ENCODE data around the gene YTHDC1. TPM values are rescaled to one million over a fixed set of nuclear protein-coding genes. Genes with fewer than 3 reads are reported as not detected.
"Not testable (repeated sequence)": the region's sequence is repeated elsewhere in the genome, so short reads cannot be mapped to it uniquely, and the experiment has no call there.

Gene YTHDC1
- total RNA-seq, 1 donor from 2014 or later = 127 TPM

DNA sequence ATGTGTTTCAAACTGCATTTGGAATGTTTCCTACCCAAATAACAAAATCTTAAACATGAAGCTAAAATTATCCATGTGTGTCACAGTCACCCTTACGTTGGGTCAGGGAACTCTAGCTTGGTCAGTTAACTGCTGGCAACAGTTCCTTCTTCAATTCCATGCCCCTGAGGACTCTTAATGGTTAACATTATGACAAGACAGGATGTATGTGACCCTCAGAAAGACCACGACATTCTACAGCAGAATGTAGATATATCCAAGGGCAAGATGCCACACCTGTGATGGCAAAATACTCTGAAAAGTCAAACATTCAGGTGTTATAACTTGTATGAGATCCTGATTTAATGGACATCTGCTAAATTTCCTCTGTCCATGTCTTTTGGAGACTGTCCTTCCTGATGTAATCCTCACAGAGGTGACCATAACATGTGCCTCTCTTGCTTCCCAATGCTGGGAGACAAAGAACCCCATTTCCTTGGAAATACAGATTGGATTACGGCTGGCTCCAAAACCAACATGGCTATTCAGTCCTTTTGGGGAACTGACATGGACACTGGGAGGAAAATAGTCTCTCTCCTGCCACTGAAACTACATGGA, 39.1 kb downstream of the YTHDC1 start:
- ATAC-seq (no peak), DNase-seq (ENCODE audit: low spot score) (no peak)
- intact Hi-C loops (cut with DNase I) = no loop called here

DNA sequence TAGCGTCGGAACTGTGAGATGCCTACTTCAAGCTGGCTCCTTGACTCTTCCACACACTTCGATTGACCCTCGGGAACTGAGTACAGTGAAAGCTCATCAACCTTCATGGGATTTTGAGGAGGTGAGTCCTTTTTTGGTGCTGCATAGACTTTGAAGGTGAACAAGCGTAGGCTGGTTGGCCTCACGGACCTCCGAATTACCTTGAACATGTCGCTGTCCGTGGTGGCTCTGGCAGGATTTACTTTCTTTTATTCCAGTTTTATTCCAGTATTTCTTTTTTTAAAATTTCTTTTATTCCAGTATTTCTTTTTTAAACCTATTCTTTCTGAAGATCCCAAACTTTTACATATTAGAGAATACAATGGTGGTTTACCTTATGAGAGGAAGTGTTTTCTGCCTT, 45.2 kb downstream of the YTHDC1 start:
- intact Hi-C loops (cut with DNase I) = no loop called here
- no peak for ATAC-seq
- no peak for DNase-seq (ENCODE audit: low spot score)

DNA sequence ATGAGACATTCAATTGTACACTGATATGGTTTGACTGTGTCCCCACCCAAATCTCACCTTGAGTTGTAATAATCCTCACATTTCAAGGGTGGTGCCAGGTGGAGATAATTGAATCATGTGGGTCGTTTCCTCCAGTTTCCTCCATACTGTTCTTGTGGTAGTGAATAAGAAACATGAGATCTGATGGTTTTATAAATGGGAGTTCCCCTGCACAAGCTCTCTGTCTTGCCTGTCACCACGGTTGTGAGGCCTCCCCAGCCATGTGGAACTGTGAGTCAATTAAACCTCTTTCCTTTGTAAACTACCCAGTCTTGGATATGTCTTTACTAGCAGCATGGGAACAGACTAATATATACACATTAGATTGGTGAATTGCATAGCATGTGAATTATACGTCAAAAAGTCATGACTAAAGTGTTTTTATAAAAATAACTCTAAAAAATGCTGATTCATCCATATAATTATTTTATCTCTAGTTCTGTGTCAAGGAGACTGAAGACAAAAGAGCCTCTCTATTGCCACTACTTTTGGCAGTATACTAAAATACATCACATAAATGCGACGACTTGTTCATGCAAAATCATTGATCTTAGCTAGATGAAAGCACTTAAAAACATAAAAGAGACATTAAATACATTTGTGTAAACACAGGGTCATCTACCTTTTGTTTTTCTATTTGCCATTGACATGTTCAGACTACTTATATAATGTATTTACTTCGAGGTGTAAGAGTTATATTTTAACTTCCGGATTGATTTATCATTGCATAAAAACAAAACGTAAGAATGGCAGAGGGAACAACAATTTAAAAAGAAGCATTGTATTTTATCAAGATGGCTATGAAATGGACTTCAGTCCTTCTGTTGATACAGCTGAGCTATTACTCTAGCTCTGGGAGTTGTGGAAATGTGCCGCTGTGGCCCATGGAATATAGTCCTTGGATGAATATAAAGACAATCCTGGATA, 50.1 kb downstream of the YTHDC1 start:
- no peak for DNase-seq (ENCODE audit: low spot score)
- intact Hi-C loops (cut with DNase I) = no loop called here
- peak; percentile 52 for ATAC-seq

DNA sequence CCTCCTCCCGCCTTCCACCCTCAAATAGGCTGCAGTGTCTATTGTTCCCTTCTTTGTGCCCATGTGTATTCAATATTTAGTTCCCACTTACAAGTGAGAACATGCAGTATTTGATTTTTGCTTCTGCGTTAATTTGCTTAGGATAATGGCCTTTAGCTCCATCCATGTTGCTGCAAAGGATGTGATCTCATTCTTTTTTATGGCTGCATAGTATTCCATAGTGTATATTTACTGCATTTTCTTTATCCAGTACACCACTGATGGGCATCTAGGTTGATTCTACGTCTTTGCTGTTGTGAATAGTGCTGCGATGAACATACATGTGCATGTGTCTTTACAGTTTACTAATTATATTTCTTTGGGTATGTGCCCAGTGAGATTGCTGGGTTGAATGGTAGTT, 52.8 kb downstream of the YTHDC1 start:
- ATAC-seq = no peak
- intact Hi-C loops (cut with DNase I) = no loop called here
- DNase-seq (ENCODE audit: low spot score) = no peak

DNA sequence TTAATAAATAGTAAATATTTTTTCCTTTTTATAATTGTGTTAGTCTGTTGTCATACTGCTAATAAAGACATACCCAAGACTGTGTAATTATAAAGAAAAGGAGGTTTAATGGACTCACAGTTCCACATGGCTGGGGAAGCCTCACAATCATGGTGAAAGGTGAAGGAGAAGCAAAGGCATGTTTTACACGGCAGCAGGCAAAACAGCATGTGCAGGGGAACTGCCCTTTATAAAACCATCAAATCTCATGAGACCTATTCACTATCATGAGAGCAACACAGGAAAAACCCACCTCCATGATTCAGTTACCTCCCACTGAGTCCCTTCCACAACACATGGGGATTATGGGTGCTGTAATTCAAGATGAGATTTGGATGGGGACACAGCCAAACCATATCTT, 58.6 kb downstream of the YTHDC1 start:
- intact Hi-C loops (cut with DNase I) = no loop called here
- no peak for DNase-seq (ENCODE audit: low spot score)
- ATAC-seq = no peak

DNA sequence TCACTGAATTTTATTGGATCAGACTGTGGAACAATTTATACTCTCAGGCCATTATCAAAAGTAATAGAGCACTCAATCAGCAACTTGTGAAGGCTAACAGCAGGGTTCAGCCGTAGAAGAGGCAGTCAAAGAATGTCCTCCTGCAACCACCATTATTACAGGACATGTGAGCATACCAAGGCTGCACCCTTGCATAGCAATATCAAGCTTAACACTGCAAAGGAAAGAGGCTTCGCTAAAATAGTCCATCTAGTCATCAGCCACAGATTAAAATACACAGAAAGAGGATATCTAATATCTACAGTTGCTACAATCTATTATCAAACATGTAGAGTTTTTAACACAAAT, 61.5 kb downstream of the YTHDC1 start:
- intact Hi-C loops (cut with DNase I) = no loop called here
- DNase-seq (ENCODE audit: low spot score) = no peak
- no peak for ATAC-seq

DNA sequence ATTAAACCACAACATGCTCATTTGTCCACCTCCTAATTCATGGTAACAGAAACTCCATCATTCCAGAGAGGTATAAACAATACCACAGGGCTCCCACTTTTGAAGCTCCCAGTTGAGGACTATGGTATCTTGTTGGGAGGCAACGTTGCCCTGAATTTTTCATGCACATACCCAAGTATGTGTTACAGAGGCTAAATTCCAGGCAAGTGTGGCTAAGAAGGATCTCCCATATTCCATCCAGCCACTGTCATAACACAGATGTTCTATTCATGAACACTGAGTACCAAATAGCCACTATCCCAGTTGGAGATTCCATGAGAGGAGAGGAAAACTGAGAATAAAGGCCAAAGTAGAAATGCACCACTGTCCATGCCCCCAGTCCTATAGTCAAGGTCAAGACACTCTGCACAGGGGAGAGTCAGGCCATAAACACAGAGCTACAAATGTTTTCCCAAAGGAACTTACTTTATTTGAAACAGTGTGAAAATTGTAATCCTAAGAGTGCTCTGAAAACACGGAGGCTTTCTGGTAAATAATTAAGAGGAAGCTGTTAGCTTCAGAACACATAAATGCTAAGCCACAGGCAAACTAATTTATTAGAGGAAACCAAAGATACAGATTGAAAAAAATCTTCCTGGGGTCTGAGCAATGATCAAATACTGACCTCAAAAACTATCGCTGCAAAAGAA, 62.0 kb downstream of the YTHDC1 start:
- intact Hi-C loops (cut with DNase I) = no loop called here
- ATAC-seq (no peak), DNase-seq (ENCODE audit: low spot score) (no peak)

DNA sequence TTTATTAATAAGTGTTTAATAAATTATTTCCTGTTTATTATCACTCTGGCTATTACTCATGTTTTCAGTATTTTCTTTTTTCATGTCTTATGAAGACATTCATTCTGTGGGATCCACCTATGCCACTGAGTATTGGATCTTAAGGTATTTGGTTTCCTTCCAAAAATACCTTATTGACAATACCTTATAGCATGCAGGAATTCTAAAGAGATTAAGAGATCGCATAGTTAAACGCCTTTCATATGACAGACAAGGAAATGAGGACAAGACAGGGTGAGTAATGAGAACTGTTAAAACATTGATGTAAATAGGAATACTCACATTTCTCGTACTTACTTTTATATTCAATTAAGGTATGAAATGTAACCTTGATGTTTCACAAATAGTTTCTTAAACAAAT, 66.2 kb downstream of the YTHDC1 start:
- ATAC-seq (no peak), DNase-seq (ENCODE audit: low spot score) (no peak)
- intact Hi-C loops (cut with DNase I) = no loop called here

DNA sequence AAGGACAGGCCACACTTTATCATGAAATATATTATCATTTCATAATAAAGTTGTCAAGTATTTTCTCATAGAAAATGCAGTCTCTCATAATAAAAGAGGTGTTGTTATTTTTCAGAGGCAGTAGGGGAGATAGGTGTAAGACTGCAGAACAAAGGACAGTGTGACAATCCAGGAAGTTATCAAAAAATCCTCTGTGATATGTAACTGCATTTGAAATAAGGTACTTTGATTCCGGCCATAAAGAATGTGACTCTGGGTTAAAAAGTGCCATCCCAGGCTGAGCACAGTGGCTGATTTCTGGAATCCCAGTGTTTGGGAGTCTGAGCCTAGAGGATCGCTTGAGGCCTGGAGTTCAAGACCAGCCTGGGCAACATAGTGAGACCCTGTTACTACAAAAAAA, 66.8 kb downstream of the YTHDC1 start:
- intact Hi-C loops (cut with DNase I) = no loop called here
- DNase-seq (ENCODE audit: low spot score) = no peak
- ATAC-seq = no peak

DNA sequence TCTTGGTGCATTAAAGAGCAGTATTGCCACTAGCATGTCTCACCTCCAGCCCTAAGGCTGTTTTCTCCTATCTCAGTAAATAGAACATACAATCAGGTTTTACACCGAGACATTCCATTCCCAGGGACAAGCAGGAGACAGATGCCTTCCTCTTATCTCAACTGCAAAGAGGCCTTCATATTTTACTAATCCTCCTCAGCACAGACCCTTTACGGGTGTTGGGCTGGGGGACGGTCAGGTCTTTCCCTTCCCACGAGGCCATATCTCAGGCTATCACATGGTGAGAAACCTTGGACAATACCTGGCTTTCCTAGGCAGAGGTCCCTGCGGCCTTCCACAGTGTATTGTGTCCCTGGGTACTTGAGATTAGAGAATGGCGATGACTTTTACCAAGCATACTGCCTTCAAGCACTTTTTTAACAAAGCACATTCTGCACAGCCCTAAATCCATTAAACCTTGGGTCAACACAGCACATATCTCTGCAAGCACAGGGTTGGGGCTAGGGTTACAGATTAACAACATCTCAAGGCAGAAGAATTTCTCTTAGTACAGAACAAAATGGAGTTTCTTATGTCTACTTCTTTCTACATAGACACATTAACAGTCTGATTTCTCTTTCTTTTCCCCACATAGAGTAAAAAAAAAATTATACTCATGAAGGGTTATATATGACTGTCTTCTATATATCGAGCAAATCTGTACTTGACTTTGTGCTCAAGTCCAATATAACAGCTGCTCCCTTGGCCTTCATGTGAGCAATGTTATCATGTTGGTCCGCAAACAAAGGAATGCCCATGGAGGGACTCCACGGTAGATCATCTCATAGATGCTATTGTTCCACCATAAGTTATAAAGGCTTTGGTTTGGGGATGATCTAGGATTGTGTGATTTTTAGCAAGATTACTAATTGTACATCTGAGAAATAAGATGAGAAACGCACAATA, 67.8 kb downstream of the YTHDC1 start:
- intact Hi-C loops (cut with DNase I); DNase-seq (ENCODE audit: low spot score); ATAC-seq: not testable (repeated sequence)

DNA sequence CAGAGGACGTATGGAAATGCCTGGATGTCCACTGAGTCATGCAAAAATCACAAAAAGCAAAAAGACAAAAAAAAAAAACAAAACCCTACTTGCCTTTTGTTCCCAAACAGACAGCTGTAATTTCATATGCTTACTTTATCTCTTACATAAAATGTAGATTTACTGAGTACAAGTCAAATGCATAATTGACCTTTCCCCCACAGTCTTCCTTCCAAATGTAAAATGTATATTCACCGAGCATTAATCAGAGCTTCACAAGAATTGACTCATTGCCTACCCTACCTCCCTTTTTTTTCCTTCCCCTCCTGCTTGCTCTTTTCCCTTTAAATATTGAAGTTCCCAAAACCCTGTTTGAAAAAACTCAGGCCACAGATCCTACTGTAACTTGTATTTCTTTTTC, 71.9 kb downstream of the YTHDC1 start:
- ATAC-seq = no peak
- intact Hi-C loops (cut with DNase I) = loop anchor here (10.0 kb wide), 1 partner anchor 97 kb away; no protein-coding TSS in a partner anchor

DNA sequence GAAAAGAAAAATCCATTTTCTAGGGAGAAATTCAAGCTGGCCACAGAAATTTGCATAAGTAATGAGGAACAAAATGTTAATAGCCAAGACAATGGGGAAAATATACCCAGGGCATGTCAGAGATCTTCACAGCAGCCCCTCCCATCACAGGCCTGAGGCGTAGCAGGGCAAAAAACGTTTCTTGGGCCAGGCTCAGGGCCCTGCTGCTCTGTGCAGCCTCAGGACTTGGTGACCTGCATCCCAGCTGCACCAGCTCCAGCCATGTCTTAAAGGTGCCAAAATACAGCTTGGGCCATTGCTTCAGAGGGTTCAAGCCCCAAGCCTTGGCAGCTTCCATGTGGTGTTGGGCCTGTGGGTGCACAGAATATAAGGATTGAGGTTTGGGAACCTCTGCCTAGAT, 72.3 kb downstream of the YTHDC1 start:
- ATAC-seq = no peak
- no peak for DNase-seq (ENCODE audit: low spot score)
- intact Hi-C loops (cut with DNase I) = loop anchor here (10.0 kb wide), 1 partner anchor 97 kb away; no protein-coding TSS in a partner anchor

More for the DNA sequence above, 71.9 kb downstream of the YTHDC1 start:
- DNase-seq (ENCODE audit: low spot score) = no peak

DNA sequence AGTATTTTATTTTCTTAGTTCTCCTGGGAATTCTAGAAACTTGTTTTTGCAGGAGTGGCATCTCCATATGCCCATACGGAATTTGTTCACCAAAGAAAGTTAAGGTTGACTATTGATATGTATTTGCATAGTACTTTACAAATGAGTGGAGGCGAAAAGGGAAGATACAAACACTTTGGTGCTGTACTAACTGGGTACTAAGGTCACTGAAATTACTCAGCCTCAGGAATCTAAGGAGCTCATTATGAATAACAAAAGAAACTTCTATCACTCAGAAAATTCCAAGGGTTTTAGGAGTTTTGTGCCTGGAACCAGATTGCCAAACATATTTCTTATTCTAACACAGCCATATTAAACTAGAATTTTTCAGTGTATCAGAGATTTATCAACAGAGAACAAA, 77.0 kb downstream of the YTHDC1 start:
- no peak for DNase-seq (ENCODE audit: low spot score)
- intact Hi-C loops (cut with DNase I) = loop anchor here (10.0 kb wide), 1 partner anchor 102 kb away; no protein-coding TSS in a partner anchor
- no peak for ATAC-seq

DNA sequence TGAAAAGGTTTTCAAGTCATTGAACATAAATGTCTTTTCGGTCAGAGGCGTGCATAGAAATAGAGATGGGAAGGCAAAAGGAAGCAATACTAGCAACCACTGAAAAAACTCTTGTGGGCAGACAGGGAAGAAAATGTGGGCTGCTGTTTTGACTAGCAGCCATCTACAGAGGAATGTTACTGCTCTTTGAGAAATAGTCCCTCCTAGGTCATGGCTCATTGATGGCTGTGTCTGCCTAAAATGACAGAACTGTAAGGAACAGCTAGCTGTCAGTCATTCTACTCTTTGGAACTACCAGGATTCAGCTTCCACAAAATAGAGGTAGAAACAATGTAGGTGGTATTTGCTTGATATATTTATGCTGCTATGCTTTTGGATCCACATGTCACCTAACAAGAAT, 77.5 kb downstream of the YTHDC1 start:
- ATAC-seq = peak; percentile 28
- intact Hi-C loops (cut with DNase I) = loop anchor here (10.0 kb wide), 1 partner anchor 102 kb away; no protein-coding TSS in a partner anchor
- DNase-seq (ENCODE audit: low spot score) = no peak

DNA sequence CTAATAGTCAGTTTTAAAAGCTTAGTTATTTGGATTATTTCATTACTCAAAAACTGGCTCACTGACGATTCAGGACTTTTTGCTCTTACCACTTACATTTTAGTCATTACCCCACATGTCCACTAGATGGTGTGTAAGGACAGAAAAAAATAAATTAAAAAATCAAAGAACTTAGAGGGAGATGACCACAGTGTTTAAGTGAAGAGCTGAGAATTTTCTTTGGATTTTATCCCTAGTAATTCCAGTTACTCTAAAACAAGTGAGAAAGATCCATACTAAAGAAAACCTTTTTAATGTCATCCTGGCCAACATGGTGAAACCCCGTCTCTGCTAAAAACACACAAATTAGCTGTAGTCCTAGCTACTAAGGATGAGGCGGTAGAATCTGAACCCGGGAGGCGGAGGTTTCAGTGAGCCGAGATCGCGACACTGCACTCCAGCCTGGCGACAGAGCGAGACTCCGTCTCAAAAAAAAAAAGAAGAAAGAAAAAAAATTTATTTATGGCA, 78.0 kb downstream of the YTHDC1 start:
- intact Hi-C loops (cut with DNase I) = loop anchor here (10.0 kb wide), 1 partner anchor 103 kb away; no protein-coding TSS in a partner anchor
- ATAC-seq (peak; percentile 76), DNase-seq (ENCODE audit: low spot score) (no peak)

DNA sequence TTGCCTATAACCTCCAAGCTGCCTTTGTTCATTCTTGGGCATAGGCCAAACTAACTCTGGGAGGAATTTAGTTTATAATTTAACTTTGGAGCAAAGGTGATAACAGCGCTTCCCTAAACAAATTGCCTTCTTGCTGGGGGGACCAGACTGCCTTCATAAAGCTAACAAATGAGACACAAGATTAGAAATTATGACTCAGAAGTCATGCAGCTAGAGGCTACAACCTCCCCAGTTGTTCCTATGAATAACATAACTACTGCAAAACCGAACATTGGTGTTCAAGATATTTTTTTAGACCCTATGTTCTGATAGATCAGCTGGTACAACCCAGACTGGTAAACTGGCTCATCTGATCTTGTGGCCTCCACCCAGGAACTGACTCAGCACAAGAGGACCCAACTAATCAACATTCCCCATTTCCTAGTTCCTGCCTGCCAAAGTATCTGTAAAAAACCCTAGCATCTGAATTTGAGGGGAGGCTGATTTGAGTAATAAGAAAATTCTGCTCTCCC, 82.4 kb downstream of the YTHDC1 start:
- no peak for DNase-seq (ENCODE audit: low spot score)
- intact Hi-C loops (cut with DNase I) = no loop called here
- no peak for ATAC-seq

DNA sequence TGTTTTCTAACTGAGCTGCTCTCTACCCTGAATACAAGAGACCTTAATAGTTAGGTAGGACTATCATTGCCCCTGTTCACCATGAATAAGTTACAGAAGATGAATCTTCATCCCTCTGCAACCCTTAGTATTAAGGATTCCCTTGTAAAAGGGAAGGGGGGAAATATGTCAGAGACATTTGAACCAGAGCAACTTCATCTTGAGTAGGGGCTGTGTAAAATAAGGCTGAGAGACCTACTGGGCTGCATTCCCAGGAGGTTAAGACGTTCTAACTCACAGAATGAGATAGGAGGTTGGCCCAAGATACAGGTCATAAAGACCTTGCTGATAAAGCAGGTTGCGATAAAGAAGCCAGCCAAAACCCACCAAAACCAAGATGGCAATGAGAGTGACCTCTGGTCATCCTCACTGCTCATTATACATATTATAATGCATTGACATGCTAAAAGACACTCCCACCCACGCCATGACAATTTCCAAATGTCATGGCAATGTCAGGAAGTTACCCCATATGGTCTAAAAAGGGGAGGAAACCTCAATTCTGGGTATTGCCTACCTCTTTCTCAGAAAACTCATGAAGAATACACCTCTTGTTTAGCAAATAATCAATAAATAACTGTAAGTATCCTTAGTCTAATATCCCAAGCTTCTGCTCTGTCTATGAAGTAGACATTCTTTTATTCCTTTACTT, 84.9 kb downstream of the YTHDC1 start:
- DNase-seq (ENCODE audit: low spot score) (no peak), ATAC-seq (no peak)
- intact Hi-C loops (cut with DNase I) = no loop called here
